ENCODE results near the gene BICD2. TPM values are rescaled to one million over a fixed set of nuclear protein-coding genes. Genes with fewer than 3 reads are reported as not detected.

BICD2 gene
- total RNA-seq, 1 donor from 2014 or later: 48.2 TPM

- peak overlapping the region; percentile 50 for H3K4me3 Mint-ChIP-seq (ENCODE audit: unreplicated experiment)
- Histone ChIP-seq H3K36me3 (ENCODE audit: insufficient read depth, low read length) (no peaks in the 10 kb centered on the region), H3K79me2 (ENCODE audit: insufficient read depth, low read length) (no peaks in the 10 kb centered on the region), H4K20me1 (ENCODE audit: insufficient read depth, low read length) (no peaks in the 10 kb centered on the region), H3K4me2 (ENCODE audit: low read length) (no peak overlapping the region), H3K4me3 (ENCODE audit: insufficient read depth, low read depth, low read length) (no peak overlapping the region), H3K27ac (ENCODE audit: low read depth, low read length) (no peak overlapping the region), H3K4me1 (ENCODE audit: insufficient read depth, low read length) (no peaks in the 10 kb centered on the region), H2AFZ (ENCODE audit: low read depth, low read length) (no peak overlapping the region), H3K27me3 (ENCODE audit: insufficient read depth, low read length) (peaks cover 41% of the 10 kb centered on the region), H3K9ac (ENCODE audit: low read length) (no peak overlapping the region), H3K9me3 (ENCODE audit: insufficient read depth, low read depth, low read length) (no peaks in the 10 kb centered on the region)
- no peak overlapping the region for H3K27ac Mint-ChIP-seq (ENCODE audit: unreplicated experiment)
- H3K9me3 Mint-ChIP-seq (ENCODE audit: unreplicated experiment): peaks cover 2% of the 10 kb centered on the region
- no peak for FAIRE-seq
- DNase-seq (ENCODE audit: low read depth): no peak
- H3K36me3 Mint-ChIP-seq (ENCODE audit: low read depth, unreplicated experiment): no peaks in the 10 kb centered on the region
- peaks cover 2% of the 10 kb centered on the region for H3K4me1 Mint-ChIP-seq (ENCODE audit: low read depth, unreplicated experiment)
- peaks cover 57% of the 10 kb centered on the region for H3K27me3 Mint-ChIP-seq (ENCODE audit: low read depth, unreplicated experiment)
- no peak for TF ChIP-seq EZH2 (IDR thresholded peaks at IDR 0.05; ENCODE audit: insufficient read depth, low read length)
- TF ChIP-seq CTCF (IDR thresholded peaks at IDR 0.05; ENCODE audit: insufficient read depth, low read depth, low read length): no peak
Measured at GRCh38 chr9:92795598-92796336, 31.1 kb upstream of the BICD2 start.

GRCh38 chr9:92795000-92795399, 30.4 kb upstream of the BICD2 start:
- Mint-ChIP-seq H3K27ac (ENCODE audit: unreplicated experiment) (no peak overlapping the region), H3K9me3 (ENCODE audit: unreplicated experiment) (peaks cover 2% of the 10 kb centered on the region), H3K4me3 (ENCODE audit: unreplicated experiment) (no peak overlapping the region), H3K27me3 (ENCODE audit: low read depth, unreplicated experiment) (peaks cover 58% of the 10 kb centered on the region), H3K4me1 (ENCODE audit: low read depth, unreplicated experiment) (peaks cover 2% of the 10 kb centered on the region), H3K36me3 (ENCODE audit: low read depth, unreplicated experiment) (no peaks in the 10 kb centered on the region)
- no peak overlapping the region for H3K4me2 ChIP-seq (ENCODE audit: low read length)
- FAIRE-seq (no peak), DNase-seq (ENCODE audit: low read depth) (no peak)
- H3K27ac ChIP-seq (ENCODE audit: low read depth, low read length): no peak overlapping the region
- H2AFZ ChIP-seq (ENCODE audit: low read depth, low read length): no peak overlapping the region
- H3K9me3 ChIP-seq (ENCODE audit: insufficient read depth, low read depth, low read length): no peaks in the 10 kb centered on the region
- H3K4me1 ChIP-seq (ENCODE audit: insufficient read depth, low read length): no peaks in the 10 kb centered on the region
- TF ChIP-seq CTCF (IDR thresholded peaks at IDR 0.05; ENCODE audit: insufficient read depth, low read depth, low read length): no peak
- no peak for TF ChIP-seq EZH2 (IDR thresholded peaks at IDR 0.05; ENCODE audit: insufficient read depth, low read length)
- no peak overlapping the region for H3K9ac ChIP-seq (ENCODE audit: low read length)
- no peak overlapping the region for H3K4me3 ChIP-seq (ENCODE audit: insufficient read depth, low read depth, low read length)
- H3K27me3 ChIP-seq (ENCODE audit: insufficient read depth, low read length): peaks cover 41% of the 10 kb centered on the region
- no peaks in the 10 kb centered on the region for H3K36me3 ChIP-seq (ENCODE audit: insufficient read depth, low read length)
- no peaks in the 10 kb centered on the region for H4K20me1 ChIP-seq (ENCODE audit: insufficient read depth, low read length)
- H3K79me2 ChIP-seq (ENCODE audit: insufficient read depth, low read length): no peaks in the 10 kb centered on the region

GRCh38 chr9:92794426-92794825, 29.8 kb upstream of the BICD2 start:
- Mint-ChIP-seq H3K36me3 (ENCODE audit: low read depth, unreplicated experiment) (no peaks in the 10 kb centered on the region), H3K4me3 (ENCODE audit: unreplicated experiment) (no peak overlapping the region), H3K9me3 (ENCODE audit: unreplicated experiment) (peaks cover 1% of the 10 kb centered on the region), H3K27me3 (ENCODE audit: low read depth, unreplicated experiment) (peaks cover 57% of the 10 kb centered on the region), H3K27ac (ENCODE audit: unreplicated experiment) (no peak overlapping the region), H3K4me1 (ENCODE audit: low read depth, unreplicated experiment) (peaks cover 2% of the 10 kb centered on the region)
- no peak for TF ChIP-seq CTCF (IDR thresholded peaks at IDR 0.05; ENCODE audit: insufficient read depth, low read depth, low read length)
- no peak for TF ChIP-seq EZH2 (IDR thresholded peaks at IDR 0.05; ENCODE audit: insufficient read depth, low read length)
- no peak overlapping the region for H3K4me3 ChIP-seq (ENCODE audit: insufficient read depth, low read depth, low read length)
- no peaks in the 10 kb centered on the region for H4K20me1 ChIP-seq (ENCODE audit: insufficient read depth, low read length)
- no peak for DNase-seq (ENCODE audit: low read depth)
- no peak overlapping the region for H2AFZ ChIP-seq (ENCODE audit: low read depth, low read length)
- no peak overlapping the region for H3K4me2 ChIP-seq (ENCODE audit: low read length)
- H3K4me1 ChIP-seq (ENCODE audit: insufficient read depth, low read length): no peaks in the 10 kb centered on the region
- H3K79me2 ChIP-seq (ENCODE audit: insufficient read depth, low read length): no peaks in the 10 kb centered on the region
- no peak for FAIRE-seq
- H3K27me3 ChIP-seq (ENCODE audit: insufficient read depth, low read length): peaks cover 38% of the 10 kb centered on the region
- H3K27ac ChIP-seq (ENCODE audit: low read depth, low read length): no peak overlapping the region
- H3K9me3 ChIP-seq (ENCODE audit: insufficient read depth, low read depth, low read length): no peaks in the 10 kb centered on the region
- no peak overlapping the region for H3K9ac ChIP-seq (ENCODE audit: low read length)
- no peaks in the 10 kb centered on the region for H3K36me3 ChIP-seq (ENCODE audit: insufficient read depth, low read length)
